ENCODE results near the gene CFAP46. TPM values are rescaled to one million over a fixed set of nuclear protein-coding genes. Genes with fewer than 3 reads are reported as not detected.

CFAP46 gene
- total RNA-seq, 2 experiments from 2014 or later: 0.07 TPM; not detected in 1

DNA sequence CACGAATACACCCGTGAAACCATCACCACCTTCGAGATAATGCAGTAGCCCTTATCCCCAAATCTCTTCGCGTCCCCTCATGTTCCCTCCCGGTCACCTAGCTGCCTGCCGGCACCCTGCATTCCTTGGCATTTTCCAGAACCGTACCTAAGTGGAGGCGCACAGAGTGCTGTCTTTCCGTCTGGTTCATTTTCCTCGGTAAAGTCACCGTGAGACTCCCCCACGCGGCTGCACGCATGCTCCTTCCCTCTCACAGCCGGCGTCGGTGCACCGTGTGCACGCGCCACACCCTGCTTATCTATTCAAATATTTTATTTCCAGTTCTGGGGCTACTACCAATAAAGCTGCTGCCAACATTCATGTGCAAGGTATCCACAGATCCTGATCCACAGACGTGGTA is 90.9 kb downstream of the CFAP46 start:
- Mint-ChIP-seq H3K9me3 (no peaks in the 10 kb centered on the region), H3K4me3 (no peak overlapping the region), H3K36me3 (no peaks in the 10 kb centered on the region), H3K27ac (no peak overlapping the region), H3K4me1 (ENCODE audit: low read depth) (peaks cover 7% of the 10 kb centered on the region), H3K27me3 (peaks cover 5% of the 10 kb centered on the region)
- ChIA-PET CTCF (interaction anchor here (0.6 kb wide), 1 partner anchor 196 kb away, joined by 4 read pairs; no protein-coding TSS in a partner anchor), POLR2A (no interaction called here)
- no peak for DNase-seq
- intact Hi-C loops (cut with micrococcal nuclease): no loop called here

DNA sequence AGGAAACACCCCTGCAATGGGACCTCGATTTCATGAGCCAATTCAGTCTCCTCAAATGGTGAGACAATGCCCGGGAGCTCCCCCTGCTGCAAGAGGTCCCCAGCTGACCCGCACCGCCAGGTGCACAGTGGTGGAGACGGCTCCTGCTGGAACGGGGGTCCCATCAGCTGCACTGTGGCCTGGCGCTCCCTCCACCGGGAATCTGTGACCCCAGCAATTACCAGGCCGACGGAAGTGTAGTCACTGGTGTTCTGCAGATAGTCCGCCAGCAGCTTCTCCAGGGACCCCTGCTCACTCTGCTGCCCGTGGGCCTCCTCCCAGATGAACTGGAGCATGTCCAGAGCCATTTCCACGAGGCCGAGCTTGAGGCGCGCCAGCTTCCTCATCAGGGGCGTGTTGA is 91.5 kb downstream of the CFAP46 start:
- DNase-seq: no peak
- CTCF ChIA-PET: interaction anchor here (0.6 kb wide), 1 partner anchor 196 kb away, joined by 4 read pairs; no protein-coding TSS in a partner anchor
- no peak overlapping the region for H3K4me3 Mint-ChIP-seq
- POLR2A ChIA-PET: no interaction called here
- H3K27ac Mint-ChIP-seq: no peak overlapping the region
- H3K36me3 Mint-ChIP-seq: no peaks in the 10 kb centered on the region
- peaks cover 7% of the 10 kb centered on the region for H3K4me1 Mint-ChIP-seq (ENCODE audit: low read depth)
- H3K9me3 Mint-ChIP-seq: no peaks in the 10 kb centered on the region
- peaks cover 5% of the 10 kb centered on the region for H3K27me3 Mint-ChIP-seq
- intact Hi-C loops (cut with micrococcal nuclease): no loop called here

DNA sequence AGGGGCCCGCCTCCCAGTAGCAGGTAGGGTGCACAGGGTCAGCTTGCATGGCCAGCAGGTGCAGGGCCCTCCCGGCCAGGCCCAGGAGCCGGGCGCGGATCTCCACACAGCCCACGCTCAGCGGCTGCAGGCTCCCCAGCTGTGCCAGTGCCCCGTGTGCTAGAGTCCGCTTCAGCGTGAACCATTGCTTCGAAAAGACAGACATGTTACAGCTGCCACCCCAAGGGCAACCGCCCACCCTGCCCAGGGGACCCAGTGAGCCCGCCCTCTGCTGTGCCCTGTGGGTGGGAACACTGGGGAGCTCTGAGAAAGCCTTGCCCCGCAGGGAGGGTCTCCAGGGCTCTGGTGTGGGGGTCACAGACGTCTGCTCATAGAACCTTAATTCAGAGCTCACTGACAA is 92.1 kb downstream of the CFAP46 start:
- Mint-ChIP-seq H3K4me1 (ENCODE audit: low read depth) (peaks cover 7% of the 10 kb centered on the region), H3K36me3 (no peaks in the 10 kb centered on the region), H3K27me3 (peaks cover 5% of the 10 kb centered on the region), H3K9me3 (no peaks in the 10 kb centered on the region), H3K4me3 (no peak overlapping the region), H3K27ac (no peak overlapping the region)
- DNase-seq: no peak
- intact Hi-C loops (cut with micrococcal nuclease): no loop called here
- ChIA-PET CTCF (interaction anchor here (1.2 kb wide), 1 partner anchor 215 kb away, joined by 3 read pairs; no protein-coding TSS in a partner anchor), POLR2A (no interaction called here)

DNA sequence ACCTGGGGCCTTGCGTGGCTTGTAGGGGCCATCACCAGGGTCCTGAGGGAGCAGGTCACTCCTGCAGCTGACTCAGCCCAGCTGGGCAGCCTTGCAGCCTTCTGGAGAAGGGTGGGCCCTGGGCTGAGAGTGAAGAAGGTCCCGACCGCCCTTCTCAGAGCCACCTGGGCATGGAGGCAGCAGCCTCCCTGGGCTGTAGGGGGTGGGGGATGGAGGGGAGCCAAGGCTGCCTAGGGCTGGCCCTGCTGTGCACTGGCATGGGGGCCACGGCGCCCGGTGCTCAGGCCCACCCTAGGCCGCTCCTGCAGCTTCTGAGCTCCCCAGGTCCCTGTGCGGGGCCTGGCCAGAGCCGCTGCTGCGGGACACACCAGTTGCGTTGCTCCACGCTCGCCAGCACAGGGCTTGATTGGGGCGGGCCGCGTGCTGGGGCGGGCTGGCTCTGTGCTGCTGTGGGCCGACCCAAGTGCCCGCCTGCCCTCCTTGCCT is 92.8 kb downstream of the CFAP46 start:
- ChIA-PET CTCF (interaction anchor here (1.2 kb wide), 1 partner anchor 214 kb away, joined by 3 read pairs; no protein-coding TSS in a partner anchor), POLR2A (no interaction called here)
- H3K4me3 Mint-ChIP-seq: no peak overlapping the region
- H3K36me3 Mint-ChIP-seq: no peaks in the 10 kb centered on the region
- intact Hi-C loops (cut with micrococcal nuclease): no loop called here
- H3K27ac Mint-ChIP-seq: no peak overlapping the region
- H3K27me3 Mint-ChIP-seq: peaks cover 5% of the 10 kb centered on the region
- H3K4me1 Mint-ChIP-seq (ENCODE audit: low read depth): peaks cover 7% of the 10 kb centered on the region
- DNase-seq: no peak
- H3K9me3 Mint-ChIP-seq: no peaks in the 10 kb centered on the region

DNA sequence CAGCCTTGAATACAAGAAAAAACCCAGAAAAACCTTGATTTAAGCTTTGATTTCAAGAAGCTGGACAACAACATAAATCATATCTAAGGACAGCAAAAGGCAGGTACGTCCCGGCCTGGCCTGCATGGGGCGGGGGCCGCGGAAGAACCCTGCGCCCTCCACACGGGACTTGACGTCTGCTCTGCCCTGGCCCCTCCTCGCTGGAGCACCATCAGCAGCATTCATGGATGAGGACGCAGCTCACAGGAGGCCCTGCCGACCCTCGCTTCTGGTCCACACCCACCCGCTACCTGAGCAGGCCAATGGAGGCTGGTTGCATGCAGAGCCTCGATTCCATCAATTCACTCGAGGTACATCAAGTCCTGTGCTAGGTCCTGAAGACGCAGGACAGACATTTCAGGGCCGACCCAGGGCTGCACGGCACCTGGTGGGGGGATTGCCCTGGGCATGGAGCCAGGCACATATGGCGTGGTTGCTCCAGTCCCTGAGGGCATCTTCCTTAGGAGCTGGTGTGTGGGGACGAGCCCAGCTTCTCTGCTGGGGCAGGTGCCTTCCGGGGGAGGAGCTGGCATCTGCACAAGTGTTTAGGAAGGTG is 93.3 kb downstream of the CFAP46 start:
- H3K4me3 Mint-ChIP-seq: no peak overlapping the region
- POLR2A ChIA-PET: no interaction called here
- H3K9me3 Mint-ChIP-seq: no peaks in the 10 kb centered on the region
- peaks cover 5% of the 10 kb centered on the region for H3K27me3 Mint-ChIP-seq
- intact Hi-C loops (cut with micrococcal nuclease): no loop called here
- CTCF ChIA-PET: interaction anchor here (1.2 kb wide), 1 partner anchor 213 kb away, joined by 3 read pairs; no protein-coding TSS in a partner anchor
- H3K4me1 Mint-ChIP-seq (ENCODE audit: low read depth): peaks cover 7% of the 10 kb centered on the region
- no peak overlapping the region for H3K27ac Mint-ChIP-seq
- no peak for DNase-seq
- no peaks in the 10 kb centered on the region for H3K36me3 Mint-ChIP-seq

DNA sequence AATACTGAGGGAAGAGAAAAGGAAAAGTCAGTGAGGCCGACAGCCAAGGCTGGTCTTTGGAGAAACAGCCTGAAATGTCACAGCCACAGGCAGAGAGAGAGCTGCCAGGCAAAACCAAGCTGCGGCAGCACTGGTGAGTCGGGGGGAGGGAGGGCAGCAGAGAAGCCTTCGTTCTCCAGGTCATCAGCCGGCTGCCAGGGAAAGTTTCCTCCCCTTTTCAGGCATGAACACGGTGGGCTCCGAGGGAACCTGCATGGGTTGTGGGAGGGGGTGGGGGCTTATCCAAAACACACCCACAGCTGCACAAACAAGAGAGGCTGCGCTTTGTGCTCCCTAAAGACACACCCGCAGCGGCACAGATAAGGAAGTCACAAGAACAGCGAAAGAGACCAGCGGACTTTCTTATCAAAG is 94.1 kb downstream of the CFAP46 start:
- intact Hi-C loops (cut with micrococcal nuclease): no loop called here
- Mint-ChIP-seq H3K27me3 (peaks cover 5% of the 10 kb centered on the region), H3K27ac (no peak overlapping the region), H3K36me3 (no peaks in the 10 kb centered on the region), H3K9me3 (no peaks in the 10 kb centered on the region), H3K4me3 (peak overlapping the region; percentile 20), H3K4me1 (ENCODE audit: low read depth) (peaks cover 7% of the 10 kb centered on the region)
- no peak for DNase-seq
- ChIA-PET CTCF (no interaction called here), POLR2A (no interaction called here)

DNA sequence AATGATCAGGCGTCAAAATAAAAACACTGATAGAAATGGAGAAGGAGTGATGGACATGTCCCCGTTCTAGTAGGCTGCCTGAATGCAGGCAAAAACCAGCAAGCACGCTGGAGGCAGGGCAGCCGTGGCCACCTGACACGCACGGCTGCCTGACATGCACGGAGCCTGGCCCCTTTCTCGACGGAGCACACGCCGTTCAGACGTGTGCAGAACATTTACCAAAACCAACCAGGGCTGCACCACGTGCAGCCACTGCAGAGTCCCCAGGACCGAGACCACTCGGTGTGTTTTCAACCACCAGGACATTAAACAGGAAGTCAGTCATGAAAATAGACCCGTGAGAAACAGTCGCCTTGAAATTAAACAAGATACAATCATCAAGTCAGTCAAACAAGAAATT is 94.5 kb downstream of the CFAP46 start:
- intact Hi-C loops (cut with micrococcal nuclease): no loop called here
- peaks cover 2% of the 10 kb centered on the region for H3K9me3 Mint-ChIP-seq

DNA sequence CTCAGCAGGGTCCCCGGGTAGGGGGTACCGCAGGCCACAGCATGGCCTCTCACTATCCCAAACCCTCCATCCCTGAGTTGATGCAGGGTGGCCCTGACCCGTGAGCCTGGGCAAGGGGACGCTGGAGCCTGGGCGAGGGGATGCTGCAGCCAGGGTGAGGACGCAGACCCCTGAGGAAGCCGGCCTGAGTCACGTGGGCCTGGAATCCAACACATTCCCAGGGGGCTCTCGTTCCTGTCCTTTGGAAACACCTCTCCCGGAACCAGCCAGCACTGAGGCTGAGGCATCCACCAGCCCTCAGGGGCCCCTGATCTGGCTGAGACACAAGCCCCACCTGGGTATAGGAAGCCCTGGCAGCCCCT is 95.0 kb downstream of the CFAP46 start:
- Mint-ChIP-seq H3K4me3 (no peak overlapping the region), H3K4me1 (ENCODE audit: low read depth) (peaks cover 7% of the 10 kb centered on the region), H3K36me3 (peaks cover under 1% of the 10 kb centered on the region), H3K27me3 (peaks cover 5% of the 10 kb centered on the region), H3K27ac (no peak overlapping the region), H3K9me3 (peaks cover 6% of the 10 kb centered on the region)
- POLR2A ChIA-PET: no interaction called here
- CTCF ChIA-PET: no interaction called here
- intact Hi-C loops (cut with micrococcal nuclease): no loop called here
- DNase-seq: no peak

More for the DNA sequence above, 94.5 kb downstream of the CFAP46 start:
- Mint-ChIP-seq H3K4me1 (ENCODE audit: low read depth) (peaks cover 7% of the 10 kb centered on the region), H3K36me3 (no peaks in the 10 kb centered on the region), H3K4me3 (peak overlapping the region; percentile 20), H3K27me3 (peaks cover 5% of the 10 kb centered on the region), H3K27ac (no peak overlapping the region)
- ChIA-PET CTCF (no interaction called here), POLR2A (no interaction called here)
- DNase-seq: no peak

DNA sequence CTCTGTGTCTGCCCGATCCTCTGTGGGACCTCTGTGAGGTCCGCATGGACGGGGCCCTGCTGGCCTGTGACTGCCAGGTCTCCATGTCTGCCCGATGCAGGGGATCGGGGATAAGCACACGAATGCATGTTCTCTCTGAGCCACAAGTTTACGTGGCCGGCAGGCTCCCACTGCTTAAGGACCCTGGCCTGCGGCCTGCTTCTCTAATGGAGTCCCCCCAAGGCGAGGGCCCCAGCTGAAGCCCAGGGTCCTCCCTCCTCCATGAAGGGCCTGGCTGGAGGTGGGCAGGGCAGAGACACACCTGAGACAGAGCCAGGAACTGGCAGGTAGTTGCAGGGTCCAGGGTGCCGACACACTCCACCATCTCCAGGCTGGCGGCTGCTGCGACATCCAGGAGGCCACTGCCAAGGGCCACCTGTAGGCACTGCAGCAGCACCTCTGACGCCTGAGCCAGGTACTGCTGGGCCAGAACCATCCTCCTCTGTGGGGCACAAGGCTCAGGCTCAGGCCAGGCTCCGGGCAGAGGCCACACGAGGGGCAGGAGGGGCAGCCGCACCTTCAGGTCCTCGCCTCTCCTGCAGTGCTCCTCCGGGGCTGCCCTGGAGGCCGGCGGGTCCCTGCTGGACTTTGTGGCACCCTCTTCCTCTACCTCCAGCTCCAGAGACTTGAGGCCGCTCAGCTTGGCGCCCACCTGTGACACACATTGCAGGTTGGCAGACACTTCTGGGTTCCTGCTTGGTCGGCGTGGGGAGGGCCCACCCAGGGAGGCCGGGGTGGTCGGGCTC is 95.5 kb downstream of the CFAP46 start:
- Mint-ChIP-seq H3K27me3 (peaks cover 6% of the 10 kb centered on the region), H3K36me3 (peaks cover 3% of the 10 kb centered on the region), H3K9me3 (peaks cover 12% of the 10 kb centered on the region), H3K4me1 (ENCODE audit: low read depth) (peaks cover 7% of the 10 kb centered on the region), H3K4me3 (no peak overlapping the region), H3K27ac (no peak overlapping the region)
- ChIA-PET POLR2A (no interaction called here), CTCF (no interaction called here)
- intact Hi-C loops (cut with micrococcal nuclease): no loop called here
- no peak for DNase-seq

DNA sequence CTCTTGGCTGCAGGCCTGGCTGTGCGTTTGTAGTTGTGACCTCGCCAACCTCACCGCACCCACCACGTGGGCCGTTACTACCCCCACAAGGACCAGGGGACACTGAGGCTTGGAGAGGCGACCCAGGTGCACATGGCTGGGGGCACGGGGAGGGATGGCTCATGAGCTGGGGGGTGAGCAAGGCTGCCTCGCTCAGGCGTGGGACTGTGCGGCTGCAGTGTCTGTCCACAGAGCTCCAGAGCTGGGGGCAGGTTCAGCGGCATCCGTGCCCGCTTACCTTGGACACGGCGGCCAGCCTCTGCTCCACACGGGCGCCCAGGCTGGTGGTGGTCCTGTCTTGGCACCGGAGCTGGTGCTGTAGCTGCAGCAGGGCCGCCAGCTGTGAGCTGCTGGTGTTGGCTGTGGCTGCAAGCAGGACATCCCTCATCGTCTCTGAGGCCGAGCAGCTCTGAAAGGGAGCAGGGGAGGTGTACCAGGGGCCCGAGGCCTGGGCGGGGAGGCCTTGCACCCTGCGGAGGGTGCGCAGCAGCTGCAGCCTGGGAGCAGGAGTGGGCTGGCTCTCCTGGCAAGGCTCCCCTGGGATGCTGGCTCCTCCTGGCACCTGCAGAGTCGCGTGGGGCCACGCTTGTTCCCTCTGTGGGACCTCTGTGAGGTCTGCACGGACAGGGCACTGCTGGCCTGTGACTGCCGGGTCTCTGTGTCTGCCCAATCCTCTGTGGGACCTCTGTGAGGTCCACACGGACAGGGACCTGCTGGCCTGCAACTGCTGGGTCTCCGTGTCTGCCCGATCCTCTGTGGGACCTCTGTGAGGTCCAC is 96.4 kb downstream of the CFAP46 start:
- CTCF ChIA-PET: no interaction called here
- intact Hi-C loops (cut with micrococcal nuclease): no loop called here
- POLR2A ChIA-PET: no interaction called here

DNA sequence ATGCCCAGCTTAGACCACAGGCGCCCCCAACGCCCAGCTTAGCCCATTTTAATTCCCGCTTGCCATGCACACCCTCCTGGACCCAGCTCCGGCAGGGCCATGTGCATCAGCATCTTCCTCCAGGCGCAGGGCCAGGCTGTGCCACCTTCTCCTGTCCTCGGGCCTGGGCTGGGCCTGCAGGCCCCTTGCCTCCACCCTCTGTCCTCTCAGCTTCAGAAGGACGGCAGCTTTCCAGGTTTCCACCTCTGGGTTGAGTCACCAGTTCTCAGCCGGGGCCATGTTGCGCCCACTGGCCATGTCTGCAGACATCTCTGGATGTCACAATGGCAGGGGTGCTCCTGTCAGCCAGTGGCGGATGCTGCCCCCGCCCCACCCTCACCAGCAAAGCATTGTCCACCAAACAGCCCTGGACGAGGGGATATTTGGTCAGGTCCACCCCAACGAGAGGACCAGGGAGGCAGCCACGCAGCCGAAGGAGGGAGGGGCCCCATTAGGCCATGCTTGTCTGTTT is 97.3 kb downstream of the CFAP46 start:
- peaks cover 7% of the 10 kb centered on the region for H3K4me1 Mint-ChIP-seq (ENCODE audit: low read depth)
- H3K4me3 Mint-ChIP-seq: no peak overlapping the region
- ChIA-PET CTCF (no interaction called here), POLR2A (no interaction called here)
- intact Hi-C loops (cut with micrococcal nuclease): no loop called here
- no peak for DNase-seq
- peaks cover 3% of the 10 kb centered on the region for H3K36me3 Mint-ChIP-seq
- no peak overlapping the region for H3K27ac Mint-ChIP-seq
- H3K9me3 Mint-ChIP-seq: peaks cover 13% of the 10 kb centered on the region
- H3K27me3 Mint-ChIP-seq: peaks cover 6% of the 10 kb centered on the region

More for the DNA sequence above, 96.4 kb downstream of the CFAP46 start:
- no peak for DNase-seq
- no peak overlapping the region for H3K27ac Mint-ChIP-seq
- H3K36me3 Mint-ChIP-seq: peaks cover 3% of the 10 kb centered on the region
- H3K9me3 Mint-ChIP-seq: peaks cover 13% of the 10 kb centered on the region
- no peak overlapping the region for H3K4me3 Mint-ChIP-seq
- peaks cover 6% of the 10 kb centered on the region for H3K27me3 Mint-ChIP-seq
- peaks cover 7% of the 10 kb centered on the region for H3K4me1 Mint-ChIP-seq (ENCODE audit: low read depth)
